ENCODE measurements around the gene TTC22. TPM values are rescaled to one million over a fixed set of nuclear protein-coding genes. Genes with fewer than 3 reads are reported as not detected.

Gene TTC22
- total RNA-seq, result 1 to 10 TPM; 4.6 to 5.3 TPM

- peak within 1 kb of the TSS; percentile 67 for H3K27ac Mint-ChIP-seq
- intact Hi-C loops (cut with micrococcal nuclease), result loop anchor here (1.0 to 2.0 kb wide), 2 partner anchors 37 to 86 kb away; partner anchors contain the start of genes DHCR24 and PARS2
- H3K9me3 Mint-ChIP-seq, result no peaks in the 10 kb centered on the region
- peak within 1 kb of the TSS; percentile 84 for H3K4me3 Mint-ChIP-seq
- peak; percentile 86 for DNase-seq
- no peaks in the 10 kb centered on the region for H3K36me3 Mint-ChIP-seq
- H3K27me3 Mint-ChIP-seq, result no peaks in the 10 kb centered on the region
- peaks cover 56% of the 10 kb centered on the region for H3K4me1 Mint-ChIP-seq (ENCODE audit: low read depth)
- CTCF ChIA-PET, result interaction anchor here (0.6 to 5.3 kb wide), 18 partner anchors 9 to 970 kb away, joined by 3 to 38 read pairs (median 5); partner anchors contain the start of genes DHCR24, PARS2 and TTC4
- POLR2A ChIA-PET, result interaction anchor here (0.8 to 4.0 kb wide), 4 partner anchors 9 to 85 kb away, joined by 3 to 23 read pairs (median 5); partner anchors contain the start of gene TTC4
Measured at GRCh38 chr1:54800899-54801759, at the start of gene TTC22. Gene TTC22 (minus strand): TSS chr1:54801323. CDS start chr1:54801163, 160 bp downstream.

- POLR2A ChIA-PET, result no interaction called here
- CTCF ChIA-PET, result no interaction called here
- Mint-ChIP-seq H3K36me3 (peaks cover 45% of the 10 kb centered on the region), H3K4me1 (ENCODE audit: low read depth) (no peaks in the 10 kb centered on the region), H3K4me3 (no peak overlapping the region), H3K27me3 (no peaks in the 10 kb centered on the region), H3K27ac (no peak overlapping the region), H3K9me3 (no peaks in the 10 kb centered on the region)
- intact Hi-C loops (cut with micrococcal nuclease), result no loop called here
- DNase-seq, result no peak
Measured at GRCh38 chr1:54850737-54851136, 49.6 kb upstream of the TTC22 start.

DNA sequence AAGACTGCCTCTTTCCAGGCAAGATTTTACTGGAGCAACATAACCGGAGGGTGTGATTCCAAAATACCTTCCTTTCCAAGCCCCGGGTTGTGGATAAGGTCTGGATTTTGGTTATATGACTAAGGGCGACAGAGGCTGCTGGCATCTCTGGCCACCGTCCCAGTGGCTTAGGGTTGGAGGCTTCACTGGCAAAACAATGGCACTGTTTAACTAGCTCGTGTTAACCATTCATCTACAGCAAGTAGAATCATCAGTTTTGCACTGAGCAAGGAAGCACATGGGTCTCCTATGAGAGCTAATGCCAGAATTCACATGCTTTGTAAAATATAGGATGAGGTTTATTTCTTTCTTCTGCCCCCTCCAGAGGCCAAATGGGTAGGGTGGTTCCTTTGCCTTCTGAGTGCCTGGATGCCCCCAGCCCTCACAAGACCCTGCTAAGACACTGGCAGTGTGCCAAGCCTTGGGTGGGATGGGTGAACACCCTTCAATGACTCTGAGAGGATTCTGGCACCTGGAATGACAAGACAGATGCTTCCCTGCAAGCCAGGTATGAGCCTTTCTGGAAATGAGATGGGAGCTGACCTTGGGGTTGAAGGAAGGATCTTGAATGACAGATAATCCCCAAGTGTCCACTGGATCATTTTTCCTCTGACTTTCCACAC is 49.1 kb upstream of the TTC22 start:
- ChIA-PET CTCF (no interaction called here), POLR2A (no interaction called here)
- H3K4me1 Mint-ChIP-seq (ENCODE audit: low read depth), result no peaks in the 10 kb centered on the region
- no peak overlapping the region for H3K27ac Mint-ChIP-seq
- no peaks in the 10 kb centered on the region for H3K27me3 Mint-ChIP-seq
- intact Hi-C loops (cut with micrococcal nuclease), result no loop called here
- H3K9me3 Mint-ChIP-seq, result no peaks in the 10 kb centered on the region
- DNase-seq, result no peak
- H3K36me3 Mint-ChIP-seq, result peaks cover 45% of the 10 kb centered on the region
- H3K4me3 Mint-ChIP-seq, result no peak overlapping the region

DNA sequence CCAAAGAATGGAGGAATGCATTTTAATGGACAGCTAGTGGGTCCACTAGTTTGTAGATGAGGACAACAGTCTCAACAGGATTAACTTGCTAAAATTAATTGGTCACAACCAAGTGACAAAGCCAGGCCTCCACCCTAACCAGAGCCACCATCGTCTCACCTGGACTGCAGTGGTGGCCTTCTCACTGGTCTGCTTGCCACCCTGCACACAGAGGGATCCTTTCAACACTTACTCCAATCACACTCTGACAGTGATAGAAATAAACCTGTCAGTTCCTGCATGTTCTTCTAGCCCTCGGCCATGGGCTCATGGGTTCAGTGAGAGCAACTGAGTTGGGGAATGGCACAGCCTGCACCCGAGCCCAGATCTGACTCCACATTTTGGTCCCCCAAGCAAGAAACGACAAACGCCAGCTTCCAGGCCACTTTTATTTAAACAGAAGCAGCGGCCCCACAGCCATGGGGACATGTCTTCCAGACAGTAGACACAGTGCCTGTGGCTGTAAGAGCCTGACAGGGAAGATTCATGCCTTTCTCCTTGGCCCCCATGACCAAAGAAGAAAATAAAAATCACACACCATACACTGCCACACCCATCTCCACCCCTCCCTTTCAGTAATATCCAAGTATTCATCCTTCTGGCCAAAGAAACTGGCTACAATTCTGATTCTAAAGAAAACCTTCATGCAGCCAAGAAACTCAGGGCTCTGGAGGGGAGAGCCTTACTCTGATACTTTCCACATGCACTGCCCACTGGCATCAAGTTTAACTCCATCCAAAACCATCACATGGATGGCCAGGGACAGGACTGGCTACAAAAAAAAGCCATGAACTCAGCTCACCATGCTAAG is 48.3 kb upstream of the TTC22 start:
- Mint-ChIP-seq H3K27ac (no peak overlapping the region), H3K27me3 (no peaks in the 10 kb centered on the region), H3K4me1 (ENCODE audit: low read depth) (no peaks in the 10 kb centered on the region), H3K9me3 (no peaks in the 10 kb centered on the region), H3K36me3 (peaks cover 45% of the 10 kb centered on the region), H3K4me3 (no peak overlapping the region)
- CTCF ChIA-PET, result no interaction called here
- intact Hi-C loops (cut with micrococcal nuclease), result no loop called here
- no peak for DNase-seq
- POLR2A ChIA-PET, result no interaction called here

- no peak overlapping the region for H3K27ac Mint-ChIP-seq
- no peaks in the 10 kb centered on the region for H3K4me1 Mint-ChIP-seq (ENCODE audit: low read depth)
- ChIA-PET POLR2A (no interaction called here), CTCF (interaction anchor here (0.8 to 0.9 kb wide), 2 partner anchors 26 to 177 kb away, joined by 3 read pairs; no protein-coding TSS in a partner anchor)
- intact Hi-C loops (cut with micrococcal nuclease), result no loop called here
- no peaks in the 10 kb centered on the region for H3K9me3 Mint-ChIP-seq
- H3K4me3 Mint-ChIP-seq, result no peak overlapping the region
- no peaks in the 10 kb centered on the region for H3K27me3 Mint-ChIP-seq
- H3K36me3 Mint-ChIP-seq, result peaks cover 36% of the 10 kb centered on the region
- DNase-seq, result no peak
Measured at GRCh38 chr1:54848134-54848948, 47.2 kb upstream of the TTC22 start.

DNA sequence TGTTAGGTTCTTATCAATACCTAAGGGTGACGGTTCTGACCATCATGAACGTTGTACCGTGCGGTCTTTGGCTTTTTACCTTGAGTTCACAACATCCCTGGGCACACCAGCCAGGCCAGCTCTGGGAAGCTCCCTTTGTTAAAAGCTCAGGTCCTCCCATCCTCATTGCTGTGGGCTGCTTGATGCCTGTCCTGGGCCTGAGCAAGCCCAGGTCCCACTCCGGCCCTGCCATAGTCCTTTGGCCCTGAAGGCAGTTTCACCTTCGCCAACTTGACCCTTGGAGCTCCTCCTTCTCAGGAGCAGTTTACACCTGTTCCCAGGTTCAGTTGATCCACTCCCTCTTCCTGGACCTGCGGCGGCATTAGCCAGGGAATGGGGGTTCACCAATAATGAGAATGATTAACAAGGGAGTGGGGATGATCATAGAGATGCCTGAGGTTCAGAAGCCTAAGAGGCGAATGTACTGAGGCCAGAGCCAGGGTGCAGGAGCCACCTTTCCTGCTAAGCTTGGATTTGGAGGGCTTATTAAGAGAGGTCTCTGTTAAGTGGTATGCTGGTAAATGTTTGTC is 45.7 kb upstream of the TTC22 start:
- Mint-ChIP-seq H3K27me3 (no peaks in the 10 kb centered on the region), H3K27ac (no peak overlapping the region), H3K4me3 (no peak overlapping the region), H3K9me3 (no peaks in the 10 kb centered on the region), H3K36me3 (peaks cover 24% of the 10 kb centered on the region), H3K4me1 (ENCODE audit: low read depth) (no peaks in the 10 kb centered on the region)
- DNase-seq, result no peak
- CTCF ChIA-PET, result interaction anchor here (1.2 kb wide), 1 partner anchor 149 kb away, joined by 3 read pairs; no protein-coding TSS in a partner anchor
- POLR2A ChIA-PET, result no interaction called here
- intact Hi-C loops (cut with micrococcal nuclease), result no loop called here

DNA sequence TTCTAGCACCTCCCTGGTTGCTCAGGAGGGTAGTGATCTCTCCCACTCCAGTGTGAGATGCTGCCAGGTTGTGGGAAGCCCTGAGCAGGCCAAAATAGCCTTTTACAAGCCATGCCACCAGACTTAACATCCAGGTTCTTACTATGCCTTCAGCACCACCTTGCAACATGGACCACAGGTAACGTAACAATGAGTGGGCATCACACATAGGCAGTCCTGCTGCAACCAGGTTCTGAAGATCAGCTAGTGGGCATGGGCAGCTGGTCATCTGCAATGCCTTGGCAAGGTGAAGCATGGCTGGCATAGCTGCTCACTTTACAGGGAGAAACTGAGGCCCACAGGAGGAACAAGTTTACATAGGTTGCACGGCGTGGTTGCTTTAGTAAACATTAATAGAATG is 45.2 kb upstream of the TTC22 start:
- no peaks in the 10 kb centered on the region for H3K27me3 Mint-ChIP-seq
- no peaks in the 10 kb centered on the region for H3K9me3 Mint-ChIP-seq
- H3K4me3 Mint-ChIP-seq, result no peak overlapping the region
- H3K36me3 Mint-ChIP-seq, result peaks cover 21% of the 10 kb centered on the region
- H3K4me1 Mint-ChIP-seq (ENCODE audit: low read depth), result no peaks in the 10 kb centered on the region
- no peak for DNase-seq
- ChIA-PET CTCF (no interaction called here), POLR2A (no interaction called here)
- intact Hi-C loops (cut with micrococcal nuclease), result no loop called here
- H3K27ac Mint-ChIP-seq, result no peak overlapping the region

DNA sequence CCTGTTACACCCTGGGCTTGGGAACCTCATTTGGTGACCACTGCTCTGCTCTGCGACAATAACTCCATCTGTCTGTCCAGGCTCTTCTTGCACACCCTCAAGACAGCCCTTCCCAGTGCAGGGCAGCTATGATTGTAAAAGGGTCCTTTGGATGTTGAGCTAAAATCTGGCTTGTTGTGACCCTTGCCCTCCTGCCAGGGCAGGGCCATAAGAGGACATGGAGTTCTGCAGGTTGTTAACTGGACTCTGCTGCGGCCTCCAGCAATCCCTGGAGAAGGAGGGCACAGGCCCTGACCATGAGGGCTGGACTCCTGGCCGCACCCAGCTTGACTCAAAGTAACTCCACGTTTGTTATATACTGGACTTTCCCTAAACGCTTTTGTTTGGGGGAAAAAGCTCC is 44.6 kb upstream of the TTC22 start:
- no peak overlapping the region for H3K4me3 Mint-ChIP-seq
- DNase-seq, result no peak
- CTCF ChIA-PET, result no interaction called here
- no peak overlapping the region for H3K27ac Mint-ChIP-seq
- no peaks in the 10 kb centered on the region for H3K4me1 Mint-ChIP-seq (ENCODE audit: low read depth)
- intact Hi-C loops (cut with micrococcal nuclease), result no loop called here
- POLR2A ChIA-PET, result no interaction called here
- H3K9me3 Mint-ChIP-seq, result no peaks in the 10 kb centered on the region
- peaks cover 18% of the 10 kb centered on the region for H3K36me3 Mint-ChIP-seq
- no peaks in the 10 kb centered on the region for H3K27me3 Mint-ChIP-seq

DNA sequence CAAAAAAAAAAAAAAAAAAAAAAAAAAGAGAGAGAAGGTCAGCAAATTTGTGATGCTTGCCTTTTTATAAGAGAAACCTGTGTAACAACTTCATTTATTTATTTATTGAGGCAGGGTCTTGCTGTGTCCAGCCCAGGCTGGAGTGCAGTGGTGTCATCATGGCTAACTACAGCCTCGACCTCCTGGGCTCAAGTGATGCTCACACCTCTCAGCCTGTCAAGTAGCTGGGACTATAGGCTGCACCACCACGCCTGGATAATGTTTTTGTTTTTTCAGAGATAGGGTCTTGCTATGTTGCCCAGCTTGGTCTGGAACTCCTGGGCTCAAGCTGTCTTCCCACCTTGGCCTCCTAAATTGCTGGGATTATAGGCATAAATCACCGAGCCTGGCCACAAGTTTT is 43.4 kb upstream of the TTC22 start:
- DNase-seq, result no peak
- H3K9me3 Mint-ChIP-seq, result no peaks in the 10 kb centered on the region
- no peaks in the 10 kb centered on the region for H3K4me1 Mint-ChIP-seq (ENCODE audit: low read depth)
- H3K27ac Mint-ChIP-seq, result no peak overlapping the region
- no peak overlapping the region for H3K4me3 Mint-ChIP-seq
- intact Hi-C loops (cut with micrococcal nuclease), result no loop called here
- CTCF ChIA-PET, result no interaction called here
- POLR2A ChIA-PET, result no interaction called here
- H3K36me3 Mint-ChIP-seq, result peaks cover 9% of the 10 kb centered on the region
- H3K27me3 Mint-ChIP-seq, result no peaks in the 10 kb centered on the region

GRCh38 chr1:54843449-54843848 is 42.3 kb upstream of the TTC22 start:
- intact Hi-C loops (cut with micrococcal nuclease), result no loop called here
- Mint-ChIP-seq H3K36me3 (peaks cover 2% of the 10 kb centered on the region), H3K27me3 (no peaks in the 10 kb centered on the region), H3K9me3 (no peaks in the 10 kb centered on the region), H3K27ac (no peak overlapping the region), H3K4me1 (ENCODE audit: low read depth) (no peaks in the 10 kb centered on the region), H3K4me3 (no peak overlapping the region)
- ChIA-PET CTCF (no interaction called here), POLR2A (no interaction called here)
- DNase-seq, result no peak

GRCh38 chr1:54842963-54843362 is 41.8 kb upstream of the TTC22 start:
- POLR2A ChIA-PET, result no interaction called here
- Mint-ChIP-seq H3K27ac (no peak overlapping the region), H3K27me3 (no peaks in the 10 kb centered on the region), H3K36me3 (no peaks in the 10 kb centered on the region), H3K4me3 (no peak overlapping the region), H3K4me1 (ENCODE audit: low read depth) (no peaks in the 10 kb centered on the region), H3K9me3 (no peaks in the 10 kb centered on the region)
- intact Hi-C loops (cut with micrococcal nuclease), result no loop called here
- no peak for DNase-seq
- CTCF ChIA-PET, result no interaction called here
